HG03280 (cell line): ENCODE results near the gene R3HDM4.

ENCODE experiments used
- ATAC-seq: cut with Tn5 transposase; IDR thresholded peaks from one replicate; pipeline ENCODE4 v1.9.1; 2021; ENCODE audit warnings: mild to moderate bottlenecking, moderate library complexity; ENCODE audit not compliant: unreplicated experiment

R3HDM4 gene

DNA sequence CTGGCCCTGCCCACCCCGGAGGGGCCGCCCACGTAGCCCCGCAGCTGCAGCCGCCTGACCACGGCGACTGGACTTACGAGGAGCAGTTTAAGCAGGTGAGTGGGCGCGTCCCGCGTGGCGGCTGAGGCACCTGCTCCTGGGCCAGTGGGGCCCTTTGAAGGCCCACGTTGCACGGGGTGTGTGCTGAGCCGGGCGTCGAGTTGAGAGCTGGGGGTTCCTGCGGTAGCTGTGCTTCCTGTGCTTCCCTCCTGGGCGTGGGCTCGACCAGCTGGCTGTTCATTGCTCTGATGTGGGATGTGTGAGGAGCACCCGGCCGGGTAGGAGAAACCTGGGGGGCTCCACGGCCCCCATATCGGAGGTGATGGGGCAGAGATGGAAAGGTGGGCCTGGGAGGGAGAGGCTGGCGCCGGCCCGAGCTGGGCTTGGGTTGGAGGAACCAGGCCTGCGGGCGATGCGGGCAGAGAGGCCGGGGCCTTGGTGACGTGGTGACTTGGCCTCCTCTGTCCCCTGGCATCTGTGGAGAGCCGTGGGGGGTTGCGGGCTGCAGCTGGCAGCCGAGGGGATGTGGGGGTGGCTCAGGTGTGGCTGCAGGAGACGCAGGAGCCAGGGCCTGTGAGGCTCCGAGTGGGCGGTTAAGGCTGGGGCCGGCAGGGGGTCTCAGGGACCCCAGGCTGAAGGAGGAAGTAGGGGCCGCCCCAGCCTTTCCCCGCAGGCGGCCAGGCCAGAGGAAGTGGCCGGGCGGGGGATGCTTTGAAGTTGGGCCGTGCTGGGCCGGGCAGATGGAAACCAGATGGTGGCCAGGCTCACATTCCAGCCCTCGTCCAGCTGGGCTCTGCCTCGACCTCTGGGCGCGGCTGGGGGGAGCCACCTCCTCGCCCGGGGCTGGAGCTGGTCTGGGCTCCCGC is 19.9 kb upstream of the R3HDM4 start:
- ATAC-seq = no peak

DNA sequence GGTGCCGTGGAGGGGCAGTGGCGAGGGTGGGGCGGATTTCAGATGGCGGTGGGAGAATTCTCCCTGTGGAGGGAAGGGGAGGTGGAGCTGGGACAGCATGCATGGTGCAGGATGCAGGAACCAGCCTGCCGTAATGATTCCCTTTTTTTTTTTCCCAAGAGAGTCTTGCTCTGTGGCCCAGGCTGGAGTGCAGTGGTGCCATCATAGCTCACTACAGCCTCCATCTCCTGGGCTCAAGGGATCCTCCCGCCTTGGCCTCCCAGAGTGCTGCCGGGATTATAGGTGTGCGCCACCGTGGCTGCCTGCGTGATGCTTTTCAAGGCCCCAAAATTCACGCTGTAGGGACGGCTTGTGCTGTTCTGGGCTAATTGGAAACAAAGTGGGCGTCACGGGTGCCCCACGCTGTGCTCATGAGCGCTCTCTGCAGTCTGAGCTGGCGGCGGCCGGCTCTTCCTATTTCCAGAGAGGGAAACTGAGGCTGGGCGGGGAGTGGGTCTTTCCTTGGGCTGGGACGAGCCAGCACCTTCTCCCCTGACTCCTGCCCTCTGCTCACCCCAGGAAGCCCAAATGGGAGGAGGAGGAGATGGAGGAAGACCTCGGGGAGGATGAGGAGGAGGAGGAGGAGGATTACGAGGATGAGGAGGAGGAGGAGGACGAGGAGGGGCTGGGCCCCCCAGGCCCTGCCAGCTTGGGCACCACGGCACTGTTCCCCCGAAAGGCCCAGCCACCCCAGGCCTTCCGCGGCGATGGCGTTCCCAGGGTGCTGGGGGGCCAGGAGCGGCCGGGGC is 19.0 kb upstream of the R3HDM4 start:
- no peak for ATAC-seq

DNA sequence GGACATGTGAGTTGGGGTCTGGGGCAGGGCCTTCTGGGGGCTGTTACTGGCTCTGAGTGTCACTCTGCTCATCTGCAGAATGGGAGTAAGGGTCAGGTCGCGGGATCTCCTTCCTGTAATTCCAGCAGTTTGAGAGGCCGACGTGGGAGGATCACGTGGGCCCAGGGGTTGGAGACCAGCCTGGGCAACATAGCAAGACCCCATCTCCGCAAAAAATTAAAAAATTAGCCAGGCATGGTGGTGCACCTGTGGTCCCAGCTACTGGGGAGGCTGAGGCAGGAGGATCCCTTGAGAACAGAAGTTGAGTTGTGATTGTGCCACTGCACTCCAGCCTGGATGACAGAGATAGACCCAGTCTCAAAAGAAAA is 16.9 kb upstream of the R3HDM4 start:
- ATAC-seq = no peak

GRCh38 chr19:929203-929890 is 16.3 kb upstream of the R3HDM4 start:
- ATAC-seq = no peak

DNA sequence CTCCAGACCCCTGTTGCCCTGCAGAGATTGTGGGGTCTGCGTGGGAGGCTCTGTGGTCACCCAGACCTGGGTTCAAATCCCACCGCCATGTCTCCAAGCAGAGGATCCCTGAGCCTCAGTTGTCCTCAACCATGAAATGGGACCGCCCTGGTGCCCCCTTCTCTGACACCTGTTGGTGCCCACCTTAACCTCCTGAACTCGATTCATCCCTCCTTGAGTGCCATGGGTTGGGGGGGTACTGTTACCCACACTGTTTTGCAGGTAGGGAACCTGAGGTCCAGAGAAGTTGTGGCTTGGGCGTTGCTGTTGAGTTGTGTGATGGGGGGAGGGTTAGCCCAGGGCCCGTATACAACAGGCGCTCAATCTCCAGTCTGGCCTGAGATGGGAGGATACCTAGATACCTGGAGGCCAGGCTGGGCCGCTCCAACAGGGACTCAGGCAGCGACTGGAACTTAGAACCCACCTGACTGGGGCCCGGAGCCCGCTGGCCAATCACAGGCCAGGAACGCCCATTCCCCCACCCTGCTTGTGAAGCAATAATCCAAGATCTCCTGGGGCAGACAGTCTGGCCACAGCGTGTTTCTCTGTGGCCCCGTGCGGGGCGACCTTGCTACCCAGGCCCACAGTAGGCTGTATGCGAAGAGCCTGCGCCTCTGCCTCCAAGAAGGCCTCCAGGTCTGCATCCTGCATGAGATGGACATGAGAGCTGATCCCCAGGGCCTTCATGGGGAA is 15.6 kb upstream of the R3HDM4 start:
- no peak for ATAC-seq

- ATAC-seq = no peak
Measured at GRCh38 chr19:927780-928401, 14.9 kb upstream of the R3HDM4 start.

GRCh38 chr19:927351-927779 is 14.3 kb upstream of the R3HDM4 start:
- no peak for ATAC-seq

DNA sequence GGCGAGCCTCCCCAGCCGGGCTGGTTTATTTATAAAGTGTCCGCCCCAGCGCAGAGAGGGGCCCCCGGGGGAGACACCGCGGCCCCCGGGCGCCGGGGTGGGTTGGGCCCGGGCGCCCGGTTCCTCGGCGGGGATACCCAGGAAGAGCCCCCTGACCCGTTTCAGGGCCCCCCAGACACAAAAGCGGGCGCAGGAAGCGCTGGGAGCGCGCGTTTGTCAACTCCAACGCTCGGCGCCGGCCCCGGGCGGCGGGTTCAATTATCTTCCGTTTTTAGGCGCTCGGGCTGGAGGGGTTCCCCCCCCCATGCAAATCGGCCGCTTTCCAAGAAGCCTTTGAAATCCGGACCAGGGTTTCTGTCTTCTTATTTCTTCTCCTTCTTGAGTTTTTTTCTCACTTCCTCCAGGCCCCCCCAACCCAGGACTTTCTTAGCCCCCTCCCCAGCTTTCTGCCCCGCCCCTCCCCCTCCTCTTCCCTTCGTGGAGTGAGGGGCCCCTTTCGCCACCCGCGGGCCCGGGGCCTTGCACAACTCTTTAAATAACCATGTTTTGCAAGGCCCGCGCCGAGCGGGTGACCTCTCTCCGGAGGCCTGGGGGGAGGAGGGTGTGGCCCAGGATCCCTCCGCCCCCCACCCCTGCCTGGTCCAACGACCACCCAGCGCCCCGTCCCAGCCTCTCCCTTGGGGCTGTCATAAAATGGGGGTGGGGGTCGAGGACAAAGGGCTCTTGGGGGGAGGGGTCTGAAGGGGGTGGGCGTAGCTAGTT is 13.8 kb upstream of the R3HDM4 start:
- ATAC-seq = no peak

DNA sequence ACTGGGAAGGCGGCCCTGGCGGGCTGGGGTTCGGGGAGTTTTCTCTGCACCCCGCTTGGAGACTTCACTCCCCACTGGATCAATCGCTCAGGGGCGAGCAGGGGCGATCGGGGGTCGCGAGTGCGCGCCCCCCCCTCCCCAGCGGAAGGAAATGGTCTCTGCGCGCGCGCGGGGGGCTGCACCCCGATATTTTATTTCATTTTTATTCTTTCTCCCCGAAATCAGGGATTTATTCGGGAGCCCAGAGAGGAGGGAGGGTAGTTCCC is 13.2 kb upstream of the R3HDM4 start:
- no peak for ATAC-seq

- peak; percentile 63 for ATAC-seq
Measured at GRCh38 chr19:925526-926322, 12.7 kb upstream of the R3HDM4 start, which contains the start of gene ARID3A. ARID3A (plus strand) TSS chr19:926035; CDS start chr19:929529, 3,494 bp downstream.

- peak; percentile 43 for ATAC-seq
Measured at GRCh38 chr19:925087-925525, 12.1 kb upstream of the R3HDM4 start.

DNA sequence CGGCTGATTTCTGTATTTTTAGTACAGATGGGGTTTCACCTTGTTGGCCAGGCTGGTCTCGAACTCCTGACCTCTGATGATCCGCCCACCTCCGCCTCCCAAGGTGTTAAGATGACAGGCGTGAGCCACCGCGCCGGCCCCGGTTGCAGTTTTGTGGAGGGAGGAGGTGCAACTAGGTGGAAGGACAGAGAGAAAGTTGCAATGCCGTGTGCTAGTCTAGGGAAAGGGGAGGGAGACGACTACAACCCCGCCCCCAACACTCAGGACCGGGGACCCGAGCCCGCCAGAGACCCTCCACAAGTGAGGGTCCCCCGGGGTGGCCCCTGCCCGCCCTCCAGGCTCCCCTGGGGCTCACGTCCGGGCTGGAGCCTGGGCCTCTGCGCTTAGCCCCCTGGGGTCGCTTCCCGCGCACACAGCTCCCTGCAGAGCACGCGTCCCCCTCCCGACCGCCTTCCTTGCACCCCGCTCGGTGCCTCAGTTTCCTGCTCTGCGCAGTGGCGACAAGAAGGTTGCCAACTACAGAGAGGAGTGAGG is 11.6 kb upstream of the R3HDM4 start:
- no peak for ATAC-seq

DNA sequence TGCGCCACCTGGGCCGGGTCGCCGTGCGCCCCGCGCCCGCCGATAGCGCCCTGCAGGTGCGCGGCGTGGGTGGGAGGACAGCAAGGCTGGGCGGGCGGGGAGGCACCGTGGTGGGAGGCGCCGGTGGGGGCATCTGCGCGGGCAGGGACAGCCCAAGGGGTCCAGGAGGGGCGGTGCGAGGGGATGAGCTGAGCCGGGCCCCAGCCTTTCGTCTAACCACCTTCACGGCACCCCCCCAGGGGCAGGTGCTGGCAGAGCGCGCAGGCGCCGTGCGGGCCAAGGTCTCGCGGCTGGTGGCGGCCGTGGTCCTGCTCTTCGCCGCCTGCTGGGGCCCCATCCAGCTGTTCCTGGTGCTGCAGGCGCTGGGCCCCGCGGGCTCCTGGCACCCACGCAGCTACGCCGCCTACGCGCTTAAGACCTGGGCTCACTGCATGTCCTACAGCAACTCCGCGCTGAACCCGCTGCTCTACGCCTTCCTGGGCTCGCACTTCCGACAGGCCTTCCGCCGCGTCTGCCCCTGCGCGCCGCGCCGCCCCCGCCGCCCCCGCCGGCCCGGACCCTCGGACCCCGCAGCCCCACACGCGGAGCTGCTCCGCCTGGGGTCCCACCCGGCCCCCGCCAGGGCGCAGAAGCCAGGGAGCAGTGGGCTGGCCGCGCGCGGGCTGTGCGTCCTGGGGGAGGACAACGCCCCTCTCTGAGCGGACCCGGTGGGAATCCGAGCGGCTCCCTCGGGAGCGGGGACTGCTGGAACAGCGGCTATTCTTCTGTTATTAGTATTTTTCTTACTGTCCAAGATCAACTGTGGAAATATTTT is 7.2 kb upstream of the R3HDM4 start:
- ATAC-seq = no peak

DNA sequence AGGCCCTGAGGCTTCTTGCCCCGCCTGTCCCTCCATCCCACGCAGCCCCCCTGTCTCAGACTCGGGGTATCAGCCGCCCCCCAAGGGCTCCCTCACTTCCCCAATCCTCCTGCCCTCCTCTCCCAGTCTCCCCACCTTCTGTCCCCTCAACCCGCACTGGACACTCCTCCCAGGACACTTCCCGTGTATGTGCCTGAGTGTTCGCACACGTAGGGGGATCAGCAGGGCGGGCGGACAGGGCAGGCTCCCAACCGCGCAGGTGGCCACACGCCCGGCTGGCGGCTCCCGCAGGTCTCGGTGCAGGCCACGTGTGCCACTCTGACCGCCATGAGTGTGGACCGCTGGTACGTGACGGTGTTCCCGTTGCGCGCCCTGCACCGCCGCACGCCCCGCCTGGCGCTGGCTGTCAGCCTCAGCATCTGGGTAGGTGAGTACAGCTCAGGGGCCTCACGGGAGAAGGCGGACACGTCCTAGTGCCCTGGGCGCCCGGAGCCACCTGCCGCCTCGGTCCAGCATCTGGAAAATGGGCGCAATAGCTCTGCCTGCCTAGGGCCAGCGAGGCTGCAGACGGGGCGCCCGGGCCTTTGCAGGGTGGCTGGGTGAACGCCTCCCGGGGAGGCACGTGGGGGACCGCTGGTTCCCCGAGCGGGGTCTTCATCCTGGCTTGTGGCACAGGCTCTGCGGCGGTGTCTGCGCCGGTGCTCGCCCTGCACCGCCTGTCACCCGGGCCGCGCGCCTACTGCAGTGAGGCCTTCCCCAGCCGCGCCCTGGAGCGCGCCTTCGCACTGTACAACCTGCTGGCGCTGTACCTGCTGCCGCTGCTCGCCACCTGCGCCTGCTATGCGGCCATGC is 6.4 kb upstream of the R3HDM4 start:
- no peak for ATAC-seq

DNA sequence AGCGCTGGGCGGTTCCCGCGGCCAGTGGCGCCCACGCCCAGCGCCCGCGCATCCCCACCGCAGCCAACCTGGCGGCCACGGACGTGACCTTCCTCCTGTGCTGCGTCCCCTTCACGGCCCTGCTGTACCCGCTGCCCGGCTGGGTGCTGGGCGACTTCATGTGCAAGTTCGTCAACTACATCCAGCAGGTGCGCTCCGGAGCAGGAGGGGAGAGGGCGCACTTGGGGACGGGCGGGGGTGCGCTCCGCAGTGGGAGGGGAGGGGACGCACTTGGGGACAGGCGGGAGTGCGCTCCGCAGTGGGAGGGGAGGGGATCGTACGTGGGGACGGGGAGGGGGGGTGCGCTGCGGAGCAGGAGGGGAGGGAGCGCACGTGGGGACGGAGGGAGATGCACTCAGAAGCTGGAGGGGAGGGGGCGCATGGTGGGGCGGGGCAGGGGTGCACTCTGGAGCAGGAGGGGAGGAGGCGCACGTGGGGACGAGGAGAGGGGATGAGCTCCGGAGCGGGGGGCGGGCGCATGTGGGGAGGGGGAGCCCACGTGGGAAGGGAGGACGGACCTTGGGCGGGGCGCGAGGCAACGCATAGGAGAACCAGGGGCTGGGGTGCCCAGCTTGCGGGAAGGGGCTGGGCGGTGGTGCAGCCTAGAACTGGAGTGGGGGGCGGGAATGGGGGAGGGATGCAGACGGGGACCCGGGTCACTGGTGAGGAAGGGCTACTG is 5.6 kb upstream of the R3HDM4 start:
- ATAC-seq = no peak

- ATAC-seq = no peak
Measured at GRCh38 chr19:918152-918437, 5.1 kb upstream of the R3HDM4 start.
